T-cell (primary cell): ENCODE results near the gene ACCSL. TPM values are rescaled to one million over a fixed set of nuclear protein-coding genes. Genes with fewer than 3 reads are reported as not detected.

Experiments
- ATAC-seq, 4 experiments: fragments of 200-7000 bp in 3 of 4; fragments of 150-1000 bp in 1 of 4; cut with Tn5 transposase; replicated peaks in 1 of 4; 1 replicate in 3 of 4; 2 replicates in 1 of 4; pipeline ENCODE4 v1.10.0; 2021; ENCODE audit warnings: moderate library complexity in 3 of 4, mild to moderate bottlenecking in 2 of 4, moderate number of reproducible peaks in 1 of 4
- CTCF ChIA-PET, 2 donors: fragments of 300-600 bp; sonication (Branson Sonifier 250); formaldehyde crosslinking; loops; one replicate each; lab custom pipeline; 2022; ENCODE audit warnings: antibody characterized with exemption in 2 of 2; lab: Charles Lee
- POLR2A ChIA-PET, 2 donors: fragments of 300-600 bp; sonication (Branson Sonifier 250); formaldehyde crosslinking; loops; one replicate each; lab custom pipeline; 2022; ENCODE audit warnings: antibody characterized with exemption in 2 of 2; lab: Charles Lee
- DNase-seq, 35 experiments: peaks; one replicate each; pipeline versions ENCODE4 v3.0.0 to v3.0.0-alpha.2; 2013 to 2023
- H3K27ac ChIP-seq: one replicate; pipeline ENCODE4 v1.5.1; 2013; ENCODE audit warnings: low read length
- H3K27me3 ChIP-seq, 2 experiments: replicated peaks in 1 of 2; 1 replicate in 1 of 2; 2 replicates in 1 of 2; pipeline versions ENCODE4 v1.6.1 to v1.7.0; 2013; ENCODE audit warnings: low read length in 1 of 2, mixed read lengths in 1 of 2; ENCODE audit not compliant: control insufficient read depth in 2 of 2, insufficient read depth in 2 of 2; ENCODE audit errors: extremely low read depth in 1 of 2
- H3K36me3 ChIP-seq, 2 donors: 1 replicate in 1 of 2; 2 replicates in 1 of 2; pipeline versions ENCODE4 v1.6.1 to v1.7.0; 2013; ENCODE audit warnings: low read length in 1 of 2; ENCODE audit not compliant: control insufficient read depth in 2 of 2, insufficient read depth in 1 of 2; ENCODE audit errors: extremely low read depth in 1 of 2
- H3K4me1 ChIP-seq, 2 experiments: 1 replicate in 1 of 2; 2 replicates in 1 of 2; pipeline versions ENCODE4 v1.6.1 to v1.7.0; 2013; ENCODE audit warnings: low read length in 2 of 2, mixed read lengths in 1 of 2; ENCODE audit not compliant: insufficient read depth in 2 of 2, control insufficient read depth in 1 of 2; ENCODE audit errors: extremely low read depth in 1 of 2
- H3K4me3 ChIP-seq, 2 donors: 1 replicate in 1 of 2; 2 replicates in 1 of 2; pipeline versions ENCODE4 v1.5.1 to v1.7.0; 2013; ENCODE audit warnings: mild to moderate bottlenecking in 2 of 2, low read length in 1 of 2, moderate library complexity in 1 of 2; ENCODE audit not compliant: control insufficient read depth in 1 of 2; ENCODE audit errors: extremely low read depth in 1 of 2
- H3K9me3 ChIP-seq: 2 replicates; pipeline ENCODE4 v1.7.0; 2013
- H3K27ac Mint-ChIP-seq, 2 donors: one replicate each; pipeline ENCODE4 v1.8.0; 2020 to 2021; ENCODE audit warnings: mild to moderate bottlenecking in 2 of 2, mixed read lengths in 2 of 2
- H3K27me3 Mint-ChIP-seq, 2 donors: one replicate each; pipeline ENCODE4 v1.8.0; 2021 to 2022; ENCODE audit warnings: mixed read lengths in 2 of 2
- H3K36me3 Mint-ChIP-seq: one replicate; pipeline ENCODE4 v1.8.0; 2021; ENCODE audit warnings: mixed read lengths
- H3K4me1 Mint-ChIP-seq, 3 donors: one replicate each; pipeline ENCODE4 v1.8.0; 2020 to 2022; ENCODE audit warnings: mixed read lengths in 3 of 3, mild to moderate bottlenecking in 1 of 3
- H3K4me3 Mint-ChIP-seq, 3 donors: one replicate each; pipeline ENCODE4 v1.8.0; 2020 to 2022; ENCODE audit warnings: mild to moderate bottlenecking in 3 of 3, mixed read lengths in 3 of 3, moderate library complexity in 3 of 3
- H3K9me3 Mint-ChIP-seq, 3 donors: one replicate each; pipeline ENCODE4 v1.8.0; 2020 to 2022; ENCODE audit warnings: mixed read lengths in 3 of 3
- WGBS: methylation state at CpG from one replicate; pipeline ENCODE4 v1.1.5; 2013; ENCODE audit warnings: missing lambda C conversion rate; ENCODE audit not compliant: insufficient coverage; 5-methylcytosine and 5-hydroxymethylcytosine counted together
- total RNA-seq, 35 experiments: library from RNA in 6 of 35; stranded (reverse) in 6 of 35; fragments of 120-200 nt in 1 of 35; gene quantifications; one replicate each; pipeline versions ENCODE4 v1.2.1 to v1.2.4 and lab custom pipeline; 2013 to 2026

The ACCSL gene
- total RNA-seq, 5 donors from 2014 or later (not counting 1 experiment from before 2014, with no cell fraction given), result not detected

DNA sequence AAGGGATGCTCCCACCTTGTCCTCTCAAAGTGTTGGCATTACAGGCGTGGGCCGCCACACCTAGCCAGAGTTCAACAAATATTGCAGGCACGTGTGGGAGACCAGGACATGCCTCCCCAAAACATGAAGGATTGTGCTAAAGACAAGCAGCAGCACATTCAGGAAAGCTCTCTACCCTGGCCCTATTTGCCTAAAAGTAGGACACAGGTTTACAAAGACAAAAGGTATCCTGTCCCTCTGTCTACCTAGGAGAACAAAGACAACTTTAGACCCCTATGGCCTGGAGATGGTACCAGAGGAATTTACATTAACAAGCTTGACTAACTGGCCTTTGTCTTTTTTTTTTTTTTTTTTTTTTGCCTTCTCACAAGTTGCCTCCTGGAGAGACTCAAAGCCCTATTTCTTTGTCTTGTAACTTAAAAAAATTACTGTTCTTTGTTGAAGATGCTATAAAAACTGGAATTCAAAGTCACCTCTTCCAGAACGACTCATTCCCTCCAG, 17.4 kb downstream of the ACCSL start:
- peak overlapping the region in 1 of 2 donors; percentile 88 for H3K4me3 ChIP-seq

DNA sequence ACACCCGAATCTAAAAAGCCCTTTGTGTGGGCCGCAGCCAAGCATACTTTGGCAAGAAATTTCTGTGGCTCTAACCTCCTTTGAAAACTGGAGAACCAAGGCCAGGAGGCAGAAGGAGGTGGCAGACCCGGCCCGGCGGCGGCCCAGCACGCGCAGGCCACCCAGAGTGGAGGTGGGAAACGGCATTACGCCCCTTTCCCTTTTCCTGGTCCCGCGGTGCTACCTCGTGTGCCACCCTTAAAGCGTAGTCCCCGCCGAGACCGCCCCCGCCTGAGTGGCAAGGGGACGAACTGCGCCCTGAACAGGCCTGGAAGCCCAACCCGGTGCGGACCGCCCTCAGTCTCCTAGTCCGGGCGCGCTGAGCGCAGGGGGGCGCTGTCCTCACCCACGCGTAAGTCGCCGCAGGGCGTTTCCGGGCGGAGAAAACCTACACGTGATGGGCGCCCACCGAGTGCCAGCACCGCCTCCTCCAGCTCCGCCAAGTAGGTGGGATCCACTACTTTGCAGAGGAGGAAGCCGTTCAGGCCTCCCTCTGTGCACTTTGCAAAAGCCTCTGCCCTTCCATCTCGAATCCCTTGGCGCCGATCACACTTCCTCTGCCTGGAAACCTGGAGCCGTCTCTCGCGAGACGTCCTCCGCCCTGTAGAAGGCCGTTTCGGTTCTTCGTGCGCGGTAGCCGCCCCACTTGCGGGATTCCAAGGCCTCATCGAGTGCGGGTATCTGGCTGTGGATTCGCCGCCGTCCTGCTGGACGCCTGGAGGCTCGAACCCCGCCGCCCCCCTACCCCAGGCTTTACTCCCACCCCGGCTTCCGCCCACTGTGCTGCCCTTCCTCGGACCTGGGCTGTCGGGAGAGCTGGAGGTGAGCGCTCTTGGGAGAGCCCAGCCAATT, 18.3 kb downstream of the ACCSL start, which contains the start of gene ACCS:
TSS of gene ACCS (plus strand) at position 430 of the 891 bp plus-strand sequence. CDS start 1,358 bp downstream, outside the sequence.
- H3K27me3 ChIP-seq, result no peaks in the 10 kb centered on the region
- WGBS, result 2% methylated on average over 67 of the region's 70 CpGs
- H3K9me3 ChIP-seq, result no peaks in the 10 kb centered on the region
- peak within 1 kb of the TSS; percentile 79 to 96 (median 91) for H3K4me3 Mint-ChIP-seq
- peaks cover 0 to 2% of the 10 kb centered on the region in 2 donors for H3K36me3 ChIP-seq
- H3K27ac ChIP-seq, result peak within 1 kb of the TSS; percentile 86
- peaks cover 23 to 42% (median 30%) of the 10 kb centered on the region in 3 donors for H3K4me1 Mint-ChIP-seq
- no peaks in the 10 kb centered on the region for H3K27me3 Mint-ChIP-seq
- peak within 1 kb of the TSS; percentile 85 to 89 for H3K27ac Mint-ChIP-seq
- H3K4me3 ChIP-seq, result peak within 1 kb of the TSS; percentile 83 to 88
- H3K36me3 Mint-ChIP-seq, result peaks cover 4% of the 10 kb centered on the region
- ChIA-PET POLR2A (interaction anchor here in 1 of 2 donors (0.6 kb wide), 1 partner anchor 705 kb away, joined by 3 read pairs; no protein-coding TSS in a partner anchor), CTCF (interaction anchor here in 1 of 2 donors (5.4 kb wide), 1 partner anchor 28 kb away, joined by 30 read pairs; the partner anchor contains the start of gene EXT2)
- peaks cover 4 to 22% of the 10 kb centered on the region in 2 experiments for H3K4me1 ChIP-seq
- ATAC-seq, result peak; percentile 93 to 99 (median 96)
- H3K9me3 Mint-ChIP-seq, result no peaks in the 10 kb centered on the region
- peak; percentile 80 to 94 (median 89) for DNase-seq

More for the DNA sequence above, 17.4 kb downstream of the ACCSL start:
- H3K27me3 Mint-ChIP-seq, result no peaks in the 10 kb centered on the region
- WGBS, result 86% methylated on average over 3 of the region's 4 CpGs
- peak overlapping the region; percentile 79 to 96 (median 91) for H3K4me3 Mint-ChIP-seq
- no peaks in the 10 kb centered on the region for H3K9me3 Mint-ChIP-seq
- no peaks in the 10 kb centered on the region for H3K9me3 ChIP-seq
- peaks cover 4% of the 10 kb centered on the region for H3K36me3 Mint-ChIP-seq
- no peaks in the 10 kb centered on the region for H3K27me3 ChIP-seq
- DNase-seq (peak in 1 of 35 experiments; percentile 7), ATAC-seq (no peak)
- POLR2A ChIA-PET, result no interaction called here
- H3K36me3 ChIP-seq, result peaks cover 0 to 2% of the 10 kb centered on the region in 2 donors
- H3K4me1 ChIP-seq, result peaks cover 4 to 22% of the 10 kb centered on the region in 2 experiments
- CTCF ChIA-PET, result interaction anchor here in 1 of 2 donors (5.4 kb wide), 1 partner anchor 29 kb away, joined by 30 read pairs; the partner anchor contains the start of gene EXT2
- H3K4me1 Mint-ChIP-seq, result peaks cover 23 to 41% (median 30%) of the 10 kb centered on the region in 3 donors
- H3K27ac Mint-ChIP-seq, result peak overlapping the region; percentile 85 to 89
- peak overlapping the region; percentile 86 for H3K27ac ChIP-seq

DNA sequence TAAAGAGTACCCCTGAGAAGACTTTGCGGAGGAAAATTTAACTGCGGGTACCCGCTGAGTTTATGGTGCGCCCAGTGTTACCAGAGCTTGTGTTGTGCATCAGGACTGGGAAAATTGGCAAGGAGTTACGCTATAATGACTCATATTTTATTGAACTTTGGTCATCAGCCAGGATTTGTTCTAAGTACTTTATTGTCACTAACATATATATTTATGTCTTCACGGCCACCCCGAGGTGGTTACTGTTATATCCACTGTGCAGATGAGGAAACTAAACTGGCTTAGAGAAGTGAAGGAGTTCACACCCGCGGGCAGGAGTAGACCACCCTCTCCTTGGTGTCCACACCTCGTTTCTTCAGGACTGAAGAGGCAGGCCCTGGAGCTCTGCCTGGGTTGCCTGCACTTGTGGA, 19.0 kb downstream of the ACCSL start:
- WGBS, result 68% methylated on average over 4 of the region's 10 CpGs
- Mint-ChIP-seq H3K36me3 (peaks cover 4% of the 10 kb centered on the region), H3K9me3 (no peaks in the 10 kb centered on the region), H3K27ac (peak overlapping the region; percentile 85 to 89), H3K4me3 (peak overlapping the region; percentile 79 to 96 (median 91)), H3K27me3 (no peaks in the 10 kb centered on the region), H3K4me1 (peaks cover 23 to 42% (median 30%) of the 10 kb centered on the region in 3 donors)
- Histone ChIP-seq H3K4me1 (peaks cover 4 to 22% of the 10 kb centered on the region in 2 experiments), H3K36me3 (peaks cover 0 to 5% of the 10 kb centered on the region in 2 donors), H3K9me3 (no peaks in the 10 kb centered on the region), H3K27me3 (no peaks in the 10 kb centered on the region), H3K27ac (peak overlapping the region; percentile 86), H3K4me3 (peak overlapping the region; percentile 83 to 88)
- ChIA-PET POLR2A (interaction anchor here in 1 of 2 donors (0.6 kb wide), 1 partner anchor 705 kb away, joined by 3 read pairs; no protein-coding TSS in a partner anchor), CTCF (interaction anchor here in 1 of 2 donors (5.4 kb wide), 1 partner anchor 27 kb away, joined by 30 read pairs; the partner anchor contains the start of gene EXT2)
- ATAC-seq, result no peak
- DNase-seq, result peak in 3 of 35 experiments; percentile 3 to 5 (median 4)

DNA sequence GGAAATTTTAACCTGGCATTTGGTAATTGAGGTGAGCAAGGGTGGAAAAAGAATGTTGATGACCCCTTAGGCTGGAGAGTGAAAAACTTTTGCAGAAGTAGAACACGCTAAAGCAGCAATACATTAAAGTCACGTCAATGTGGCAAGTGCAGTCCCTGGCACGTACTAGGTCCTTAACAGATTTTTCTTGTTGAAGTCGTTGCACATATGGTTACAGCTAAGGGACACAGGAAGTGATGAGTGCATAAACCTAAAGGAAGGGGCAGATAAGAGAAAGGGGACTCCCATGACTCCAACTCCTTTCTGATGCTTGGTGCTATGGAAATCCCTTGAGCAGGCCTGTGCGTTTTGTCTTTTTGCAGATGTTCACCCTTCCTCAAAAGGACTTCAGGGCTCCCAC, 19.5 kb downstream of the ACCSL start:
- CTCF ChIA-PET, result interaction anchor here in 1 of 2 donors (1.6 to 5.4 kb wide), 2 partner anchors 27 to 37 kb away, joined by 3 to 30 read pairs; partner anchors contain the start of gene EXT2

DNA sequence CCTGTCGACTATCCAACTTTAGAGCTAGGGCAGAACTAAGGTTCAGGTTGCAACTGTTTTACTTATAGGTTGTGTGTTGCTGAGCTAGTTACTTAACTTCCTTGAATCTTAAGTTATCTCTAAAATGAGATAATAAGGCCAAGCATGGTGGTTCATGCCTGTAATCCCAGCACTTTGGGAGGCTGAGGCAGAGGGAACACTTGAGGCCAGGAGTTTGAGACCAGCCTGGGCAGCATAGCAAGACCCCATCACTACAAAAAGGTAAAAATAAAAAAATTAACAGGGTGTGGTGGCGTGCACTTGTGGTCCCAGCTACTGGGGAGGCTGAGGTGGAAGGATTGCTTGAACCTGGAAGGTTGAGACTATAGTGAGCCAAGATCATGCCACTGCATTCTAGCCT, 20.4 kb downstream of the ACCSL start:
- no peaks in the 10 kb centered on the region for H3K9me3 ChIP-seq
- Mint-ChIP-seq H3K9me3 (no peaks in the 10 kb centered on the region), H3K27me3 (no peaks in the 10 kb centered on the region), H3K4me1 (peaks cover 23 to 42% (median 30%) of the 10 kb centered on the region in 3 donors), H3K36me3 (peaks cover 9% of the 10 kb centered on the region), H3K27ac (peak overlapping the region in 1 of 2 donors; percentile 30), H3K4me3 (no peak overlapping the region)
- H3K4me1 ChIP-seq, result peaks cover 4 to 22% of the 10 kb centered on the region in 2 experiments
- no peaks in the 10 kb centered on the region for H3K27me3 ChIP-seq
- ChIA-PET CTCF (interaction anchor here (0.5 to 1.6 kb wide), 7 partner anchors 19 to 495 kb away, joined by 3 to 5 read pairs (median 3); partner anchors contain the start of gene EXT2 (in 1 of the 2)), POLR2A (interaction anchor here in 1 of 2 donors (0.6 kb wide), 2 partner anchors 18 to 34 kb away, joined by 3 to 6 read pairs; no protein-coding TSS in a partner anchor)
- ATAC-seq (no peak), DNase-seq (no peak)
- H3K36me3 ChIP-seq, result peaks cover 0 to 5% of the 10 kb centered on the region in 2 donors
- 100% methylated on average over 1 of the region's 2 CpGs for WGBS
- H3K4me3 ChIP-seq, result no peak overlapping the region
- no peak overlapping the region for H3K27ac ChIP-seq

More for the DNA sequence above, 19.5 kb downstream of the ACCSL start:
- Mint-ChIP-seq H3K36me3 (peaks cover 4% of the 10 kb centered on the region), H3K9me3 (no peaks in the 10 kb centered on the region), H3K27ac (peak overlapping the region; percentile 44 to 89), H3K27me3 (no peaks in the 10 kb centered on the region), H3K4me3 (peak overlapping the region; percentile 79 to 96 (median 91)), H3K4me1 (peaks cover 23 to 42% (median 30%) of the 10 kb centered on the region in 3 donors)
- Histone ChIP-seq H3K9me3 (no peaks in the 10 kb centered on the region), H3K4me3 (no peak overlapping the region), H3K36me3 (peaks cover 0 to 5% of the 10 kb centered on the region in 2 donors), H3K27ac (peak overlapping the region; percentile 2), H3K27me3 (no peaks in the 10 kb centered on the region), H3K4me1 (peaks cover 4 to 22% of the 10 kb centered on the region in 2 experiments)
- DNase-seq, result peak in 1 of 35 experiments; percentile 6
- POLR2A ChIA-PET, result no interaction called here
- no peak for ATAC-seq
- 93% methylated on average over 3 of the region's 5 CpGs for whole genome bisulfite sequencing
